Progenitor cell of endocrine pancreas (in vitro differentiated cells): ENCODE data around the gene BEST3. TPM values are rescaled to one million over a fixed set of nuclear protein-coding genes. Genes with fewer than 3 reads are reported as not detected.
A peak's percentile ranks its signal among the peaks of the same experiment; 100 is the strongest.

Experiments used
- DNase-seq: peaks from one replicate; pipeline ENCODE4 v3.0.0; 2021; ENCODE audit warnings: low spot score; ENCODE audit not compliant: unreplicated experiment
- H3K27ac Mint-ChIP-seq: 2 replicates; pipeline ENCODE4 v1.8.0; 2021; ENCODE audit warnings: mild to moderate bottlenecking, moderate library complexity, mixed read lengths
- H3K27me3 Mint-ChIP-seq: 2 replicates; pipeline ENCODE4 v1.8.0; 2021; ENCODE audit warnings: mixed read lengths
- H3K36me3 Mint-ChIP-seq: 2 replicates; pipeline ENCODE4 v1.8.0; 2022; ENCODE audit warnings: mixed read lengths; ENCODE audit not compliant: insufficient read depth
- H3K4me1 Mint-ChIP-seq: 2 replicates; pipeline ENCODE4 v1.8.0; 2021; ENCODE audit warnings: low read depth, mixed read lengths
- H3K4me3 Mint-ChIP-seq: 2 replicates; pipeline ENCODE4 v1.8.0; 2021; ENCODE audit warnings: low read depth, mild to moderate bottlenecking, moderate library complexity, mixed read lengths
- H3K9me3 Mint-ChIP-seq: 2 replicates; pipeline ENCODE4 v1.8.0; 2021; ENCODE audit warnings: low read depth, mixed read lengths
- CTCF ChIP-seq: fragments of 200-600 bp; sonication (generic); IDR thresholded peaks from one replicate; pipeline ENCODE4 v1.5.0; 2021; ENCODE audit warnings: antibody characterized with exemption, mild to moderate bottlenecking; ENCODE audit not compliant: unreplicated experiment
- total RNA-seq: library from RNA; stranded (reverse); gene quantifications from 2 replicates; pipeline ENCODE4 v1.2.1, GENCODE V29; 2021

The BEST3 gene
- total RNA-seq, 1 donor from 2014 or later = not detected

GRCh38 chr12:69701826-69702225 lies 2.7 kb upstream of the BEST3 start:
- no peak for DNase-seq
- no peaks in the 10 kb centered on the region for H3K9me3 Mint-ChIP-seq
- H3K27ac Mint-ChIP-seq = no peak overlapping the region
- H3K4me3 Mint-ChIP-seq = no peak overlapping the region
- TF ChIP-seq CTCF = no peak
- H3K4me1 Mint-ChIP-seq = peaks cover 10% of the 10 kb centered on the region
- H3K27me3 Mint-ChIP-seq = peaks cover 5% of the 10 kb centered on the region
- no peaks in the 10 kb centered on the region for H3K36me3 Mint-ChIP-seq

GRCh38 chr12:69698054-69698453 lies 1.0 kb downstream of the BEST3 start:
- Mint-ChIP-seq H3K27ac (no peak overlapping the region), H3K4me1 (peaks cover 10% of the 10 kb centered on the region)
- no peak for TF ChIP-seq CTCF

GRCh38 chr12:69694123-69694522 lies 5.0 kb downstream of the BEST3 start:
- Mint-ChIP-seq H3K4me1 (peaks cover 1% of the 10 kb centered on the region), H3K4me3 (no peak overlapping the region), H3K9me3 (no peaks in the 10 kb centered on the region), H3K36me3 (no peaks in the 10 kb centered on the region), H3K27me3 (no peaks in the 10 kb centered on the region), H3K27ac (no peak overlapping the region)
- TF ChIP-seq CTCF = no peak
- no peak for DNase-seq

More at GRCh38 chr12:69698054-69698453, 1.0 kb downstream of the BEST3 start:
- H3K27me3 Mint-ChIP-seq = no peaks in the 10 kb centered on the region
- H3K36me3 Mint-ChIP-seq = no peaks in the 10 kb centered on the region
- no peaks in the 10 kb centered on the region for H3K9me3 Mint-ChIP-seq
- H3K4me3 Mint-ChIP-seq = no peak overlapping the region
- DNase-seq = no peak

GRCh38 chr12:69689638-69690037 lies 9.5 kb downstream of the BEST3 start:
- H3K36me3 Mint-ChIP-seq = no peaks in the 10 kb centered on the region
- no peak overlapping the region for H3K27ac Mint-ChIP-seq
- no peak for TF ChIP-seq CTCF
- no peak overlapping the region for H3K4me3 Mint-ChIP-seq
- peaks cover 12% of the 10 kb centered on the region for H3K4me1 Mint-ChIP-seq
- H3K9me3 Mint-ChIP-seq = no peaks in the 10 kb centered on the region
- H3K27me3 Mint-ChIP-seq = peaks cover 5% of the 10 kb centered on the region
- DNase-seq = no peak

- peaks cover 12% of the 10 kb centered on the region for H3K27me3 Mint-ChIP-seq
- no peak for TF ChIP-seq CTCF
- DNase-seq = no peak
- H3K27ac Mint-ChIP-seq = peak overlapping the region; percentile 68
- H3K4me3 Mint-ChIP-seq = no peak overlapping the region
- H3K4me1 Mint-ChIP-seq = peaks cover 12% of the 10 kb centered on the region
- H3K36me3 Mint-ChIP-seq = no peaks in the 10 kb centered on the region
- H3K9me3 Mint-ChIP-seq = no peaks in the 10 kb centered on the region
These were observed 10.4 kb downstream of the BEST3 start for GRCh38 chr12:69688471-69689427.
